Activated CD4-positive, alpha-beta T cell treated with anti-CD3 and anti-CD28 coated beads, Interleukin-2, amount 10 ng/mL, durations not matched to agents 24 days and 14 days (primary cell): ENCODE measurements around the gene DNAJC4. TPM values are rescaled to one million over a fixed set of nuclear protein-coding genes. Genes with fewer than 3 reads are reported as not detected.
A peak's percentile ranks its signal among the peaks of the same experiment; 100 is the strongest.

Experiments used
- DNase-seq: peaks from one replicate; pipeline ENCODE4 v3.0.0; 2022
- H3K27ac Mint-ChIP-seq: one replicate; pipeline ENCODE4 v1.8.0; 2022; ENCODE audit warnings: mild to moderate bottlenecking, mixed read lengths
- H3K27me3 Mint-ChIP-seq: one replicate; pipeline ENCODE4 v1.8.0; 2022; ENCODE audit warnings: mixed read lengths
- H3K36me3 Mint-ChIP-seq: one replicate; pipeline ENCODE4 v1.8.0; 2022; ENCODE audit warnings: low read depth, mild to moderate bottlenecking, mixed read lengths
- H3K4me1 Mint-ChIP-seq: one replicate; pipeline ENCODE4 v1.8.0; 2021; ENCODE audit warnings: mixed read lengths
- H3K4me3 Mint-ChIP-seq: one replicate; pipeline ENCODE4 v1.8.0; 2022; ENCODE audit warnings: mild to moderate bottlenecking, moderate library complexity, mixed read lengths
- H3K9me3 Mint-ChIP-seq: one replicate; pipeline ENCODE4 v1.8.0; 2021; ENCODE audit warnings: mixed read lengths
- intact Hi-C: fragments of 100-400 bp; cut with micrococcal nuclease; formaldehyde crosslinking; loops from one replicate; pipeline ENCODE4 v1.15.1; 2023
- total RNA-seq: library from RNA; stranded (reverse); gene quantifications from 2 replicates; pipeline ENCODE4 v1.2.3, GENCODE V29; 2022

The DNAJC4 gene
- total RNA-seq, 1 donor from 2014 or later = 19.9 TPM

DNA sequence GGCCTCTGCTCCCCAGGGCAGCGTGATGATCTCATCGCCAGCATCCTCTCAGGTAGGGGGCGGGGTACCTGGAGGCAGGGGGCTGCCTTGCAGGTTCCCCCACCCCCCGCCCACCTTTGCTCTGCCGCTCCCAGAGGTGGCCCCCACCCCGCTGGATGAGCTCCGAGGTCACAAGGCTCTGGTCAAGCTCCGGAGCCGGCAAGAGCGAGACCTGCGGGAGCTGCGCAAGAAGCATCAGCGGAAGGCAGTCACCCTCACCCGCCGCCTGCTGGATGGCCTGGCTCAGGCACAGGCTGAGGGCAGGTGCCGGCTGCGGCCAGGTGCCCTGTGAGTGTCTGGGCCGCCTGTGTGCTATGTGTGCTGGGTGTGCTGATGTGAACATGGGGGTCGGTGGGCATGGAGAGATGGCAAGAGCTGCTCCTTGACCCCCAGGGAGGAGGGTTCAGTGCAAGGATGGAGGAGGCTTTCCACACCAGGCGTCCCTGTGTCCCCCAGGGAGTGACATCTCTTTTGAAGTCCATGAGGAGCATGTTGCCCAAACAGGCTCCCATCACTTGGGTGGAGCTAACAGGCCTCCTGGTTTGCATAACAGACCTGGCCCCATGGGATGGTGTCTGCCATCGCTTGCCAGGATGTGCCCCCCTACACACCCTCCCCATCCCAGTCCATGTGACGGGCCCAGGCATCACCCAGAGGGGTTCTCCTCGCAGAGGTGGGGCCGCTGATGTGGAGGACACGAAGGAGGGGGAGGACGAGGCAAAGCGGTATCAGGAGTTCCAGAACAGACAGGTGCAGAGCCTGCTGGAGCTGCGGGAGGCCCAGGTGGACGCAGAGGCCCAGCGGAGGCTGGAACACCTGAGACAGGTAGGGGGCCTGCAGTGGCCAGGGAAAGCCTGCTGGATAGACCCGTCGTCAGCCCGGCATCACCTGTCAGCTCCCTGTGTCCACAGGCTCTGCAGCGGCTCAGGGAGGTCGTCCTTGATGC lies 35.1 kb downstream of the DNAJC4 start:
- Mint-ChIP-seq H3K4me1 (peaks cover 19% of the 10 kb centered on the region), H3K27me3 (no peaks in the 10 kb centered on the region), H3K9me3 (no peaks in the 10 kb centered on the region), H3K27ac (no peak overlapping the region), H3K4me3 (no peak overlapping the region), H3K36me3 (peaks cover 22% of the 10 kb centered on the region)
- DNase-seq = no peak
- intact Hi-C loops = no loop called here

DNA sequence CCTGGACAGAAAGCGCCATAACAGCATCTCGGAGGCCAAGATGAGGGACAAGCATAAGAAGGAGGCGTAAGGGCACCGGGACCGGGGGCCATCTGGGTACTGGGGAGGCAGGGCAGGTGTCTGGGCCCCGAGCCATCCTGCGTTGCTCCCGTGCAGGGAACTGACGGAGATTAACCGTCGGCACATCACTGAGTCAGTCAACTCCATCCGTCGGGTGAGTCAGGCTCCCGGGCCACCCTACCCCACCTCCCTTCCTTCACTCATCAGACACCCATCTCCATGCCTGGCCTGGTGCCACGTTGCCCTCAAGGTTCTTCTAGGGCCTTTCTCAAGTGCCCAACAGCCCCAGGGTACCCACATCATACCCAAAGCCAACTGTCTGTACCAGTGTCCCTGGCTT lies 36.0 kb downstream of the DNAJC4 start:
- intact Hi-C loops = no loop called here
- H3K4me1 Mint-ChIP-seq = peaks cover 19% of the 10 kb centered on the region
- no peaks in the 10 kb centered on the region for H3K9me3 Mint-ChIP-seq
- no peaks in the 10 kb centered on the region for H3K27me3 Mint-ChIP-seq
- H3K4me3 Mint-ChIP-seq = no peak overlapping the region
- peaks cover 22% of the 10 kb centered on the region for H3K36me3 Mint-ChIP-seq
- peak overlapping the region; percentile 34 for H3K27ac Mint-ChIP-seq
- no peak for DNase-seq

- H3K4me3 Mint-ChIP-seq = peak overlapping the region; percentile 35
- intact Hi-C loops = no loop called here
- H3K27me3 Mint-ChIP-seq = no peaks in the 10 kb centered on the region
- DNase-seq = no peak
- H3K36me3 Mint-ChIP-seq = peaks cover 19% of the 10 kb centered on the region
- peaks cover 26% of the 10 kb centered on the region for H3K4me1 Mint-ChIP-seq
- H3K27ac Mint-ChIP-seq = peak overlapping the region; percentile 81
- H3K9me3 Mint-ChIP-seq = no peaks in the 10 kb centered on the region
These were observed 37.0 kb downstream of the DNAJC4 start for GRCh38 chr11:64267207-64267945.

- Mint-ChIP-seq H3K4me3 (peak overlapping the region; percentile 96), H3K4me1 (peaks cover 26% of the 10 kb centered on the region), H3K9me3 (no peaks in the 10 kb centered on the region), H3K27me3 (no peaks in the 10 kb centered on the region), H3K27ac (peak overlapping the region; percentile 99), H3K36me3 (peaks cover 14% of the 10 kb centered on the region)
- intact Hi-C loops = loop anchor here (1.0 kb wide), 1 partner anchor 17 kb away; the partner anchor contains the start of gene PLCB3
- no peak for DNase-seq
These were observed 37.9 kb downstream of the DNAJC4 start for GRCh38 chr11:64268025-64268892.

DNA sequence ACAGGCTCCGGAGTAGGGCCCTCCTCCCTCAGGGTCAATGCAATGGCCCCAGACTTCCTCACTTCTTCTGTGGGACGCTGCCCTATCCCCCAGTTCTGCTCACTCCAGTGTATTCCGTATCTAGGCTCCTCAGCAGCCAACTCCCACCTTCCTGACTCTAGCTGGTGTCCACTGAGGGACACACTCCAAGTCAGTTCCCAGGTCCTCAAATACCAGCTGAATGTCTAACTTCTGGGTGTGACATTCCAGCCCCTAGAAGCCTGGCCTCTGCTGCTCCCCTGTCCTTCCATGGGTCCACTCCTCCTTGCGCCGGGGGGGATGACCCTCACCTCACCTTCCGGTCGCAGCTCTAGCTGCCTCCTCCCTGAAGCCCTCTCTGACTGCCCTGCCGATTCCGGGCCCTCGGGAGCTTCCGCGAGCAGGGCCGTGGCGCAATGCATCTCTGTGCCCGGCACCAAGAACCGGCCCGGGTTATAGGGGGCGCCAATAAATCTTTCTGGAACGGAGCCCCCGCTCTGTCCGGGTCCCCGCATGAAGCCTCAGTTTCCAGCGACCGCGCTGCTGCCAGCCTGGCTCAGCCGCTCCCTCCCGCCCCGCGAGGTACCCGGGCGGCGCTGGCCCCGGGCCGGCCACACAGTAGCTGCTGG lies 38.7 kb downstream of the DNAJC4 start:
- H3K36me3 Mint-ChIP-seq = peaks cover 14% of the 10 kb centered on the region
- intact Hi-C loops = loop anchor here (1.0 kb wide), 3 partner anchors 18 to 48 kb away; partner anchors contain the start of genes PLCB3 and TRMT112
- DNase-seq = peak; percentile 89
- peak overlapping the region; percentile 99 for H3K27ac Mint-ChIP-seq
- H3K27me3 Mint-ChIP-seq = no peaks in the 10 kb centered on the region
- H3K4me1 Mint-ChIP-seq = peaks cover 26% of the 10 kb centered on the region
- H3K4me3 Mint-ChIP-seq = peak overlapping the region; percentile 96
- no peaks in the 10 kb centered on the region for H3K9me3 Mint-ChIP-seq

DNA sequence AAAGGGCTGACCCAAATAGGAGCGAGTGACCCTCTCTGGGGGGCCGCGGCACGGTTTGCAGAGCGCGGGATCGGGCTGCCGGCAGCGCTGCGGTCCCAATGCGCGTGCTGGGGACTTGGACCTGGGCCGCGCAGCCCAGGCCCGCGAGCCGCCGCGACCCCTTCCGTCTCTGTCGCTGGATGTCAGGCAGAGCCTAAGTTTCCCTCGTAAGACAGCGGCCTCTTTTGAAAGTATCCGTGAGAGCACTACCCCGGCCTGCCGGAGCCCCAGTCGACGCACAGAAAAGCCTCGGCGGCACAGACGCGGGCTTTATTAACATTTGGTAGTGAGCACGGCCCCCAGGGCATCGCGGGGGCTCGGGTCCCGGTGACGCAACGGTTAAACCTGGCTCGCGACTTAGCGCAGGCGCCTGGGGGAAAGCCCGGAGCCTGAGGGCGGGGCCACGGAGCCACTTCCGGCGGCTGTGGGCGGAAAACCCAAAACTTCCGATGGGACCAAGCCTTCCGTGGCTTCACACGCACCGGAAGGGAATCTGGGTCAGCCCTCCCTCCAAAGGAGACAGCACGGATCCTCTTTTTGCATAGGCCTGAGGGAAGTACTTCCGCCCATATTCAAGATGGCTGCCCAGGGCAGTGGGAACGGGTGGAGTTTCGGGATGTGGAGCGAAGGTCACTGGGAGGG lies 39.3 kb downstream of the DNAJC4 start:
- Mint-ChIP-seq H3K36me3 (peaks cover 14% of the 10 kb centered on the region), H3K4me1 (peaks cover 26% of the 10 kb centered on the region), H3K4me3 (peak overlapping the region; percentile 96), H3K27me3 (no peaks in the 10 kb centered on the region), H3K27ac (peak overlapping the region; percentile 99), H3K9me3 (no peaks in the 10 kb centered on the region)
- DNase-seq = peak; percentile 99
- intact Hi-C loops = loop anchor here (1.0 to 2.0 kb wide), 5 partner anchors 16 to 71 kb away; partner anchors contain the start of genes CCDC88B, ESRRA, GPR137 and TRMT112

- Mint-ChIP-seq H3K4me1 (peaks cover 13% of the 10 kb centered on the region), H3K27ac (no peak overlapping the region), H3K4me3 (no peak overlapping the region), H3K36me3 (peaks cover 9% of the 10 kb centered on the region), H3K9me3 (no peaks in the 10 kb centered on the region), H3K27me3 (no peaks in the 10 kb centered on the region)
- intact Hi-C loops = no loop called here
- DNase-seq = no peak
These were observed 44.9 kb downstream of the DNAJC4 start for GRCh38 chr11:64275031-64275800.

GRCh38 chr11:64275841-64276240 lies 45.5 kb downstream of the DNAJC4 start:
- DNase-seq = no peak
- peaks cover 7% of the 10 kb centered on the region for H3K36me3 Mint-ChIP-seq
- no peaks in the 10 kb centered on the region for H3K27me3 Mint-ChIP-seq
- H3K27ac Mint-ChIP-seq = no peak overlapping the region
- intact Hi-C loops = no loop called here
- no peak overlapping the region for H3K4me3 Mint-ChIP-seq
- H3K9me3 Mint-ChIP-seq = no peaks in the 10 kb centered on the region
- H3K4me1 Mint-ChIP-seq = peaks cover 11% of the 10 kb centered on the region

DNA sequence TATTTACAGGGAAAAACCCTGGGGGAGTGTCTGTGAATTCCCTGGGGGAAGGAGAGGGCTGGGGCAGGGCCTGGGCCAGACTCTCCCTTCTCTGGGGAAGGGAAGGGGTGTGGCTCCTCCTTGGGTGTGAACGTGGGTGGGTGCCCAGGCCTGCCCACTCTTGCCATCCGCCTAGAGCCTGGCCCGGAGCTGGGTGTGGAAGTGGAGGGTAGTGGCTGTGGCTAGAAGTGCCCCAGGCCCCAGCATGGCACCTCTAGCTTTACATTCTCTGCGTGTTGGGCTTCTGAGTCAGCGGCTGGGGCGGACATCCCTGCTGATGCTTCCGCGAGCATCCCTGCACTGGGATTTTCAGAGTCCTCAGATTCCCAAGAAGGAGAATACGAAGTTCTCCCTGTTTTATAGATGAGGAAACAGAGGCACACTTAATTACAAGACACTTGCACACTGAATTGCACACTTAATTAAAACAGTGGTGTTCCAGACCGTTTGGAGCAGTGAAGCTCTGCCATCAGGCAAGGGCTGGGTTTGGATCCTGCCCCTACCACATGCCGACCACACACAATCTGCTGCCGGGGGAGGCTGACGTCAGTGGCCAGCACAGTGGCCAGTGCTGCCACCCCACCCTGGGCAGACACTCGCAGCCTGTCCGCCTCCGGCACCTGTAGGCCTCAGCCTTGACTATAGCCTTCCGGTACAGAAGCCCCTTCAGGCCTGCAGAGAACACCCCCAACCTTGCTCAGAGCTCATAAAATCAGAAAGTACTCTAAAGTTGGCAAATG lies 46.5 kb downstream of the DNAJC4 start:
- intact Hi-C loops = no loop called here
- no peaks in the 10 kb centered on the region for H3K27me3 Mint-ChIP-seq
- DNase-seq = no peak
- no peaks in the 10 kb centered on the region for H3K9me3 Mint-ChIP-seq
- peaks cover 11% of the 10 kb centered on the region for H3K4me1 Mint-ChIP-seq
- no peak overlapping the region for H3K4me3 Mint-ChIP-seq
- no peak overlapping the region for H3K27ac Mint-ChIP-seq
- peaks cover 17% of the 10 kb centered on the region for H3K36me3 Mint-ChIP-seq

DNA sequence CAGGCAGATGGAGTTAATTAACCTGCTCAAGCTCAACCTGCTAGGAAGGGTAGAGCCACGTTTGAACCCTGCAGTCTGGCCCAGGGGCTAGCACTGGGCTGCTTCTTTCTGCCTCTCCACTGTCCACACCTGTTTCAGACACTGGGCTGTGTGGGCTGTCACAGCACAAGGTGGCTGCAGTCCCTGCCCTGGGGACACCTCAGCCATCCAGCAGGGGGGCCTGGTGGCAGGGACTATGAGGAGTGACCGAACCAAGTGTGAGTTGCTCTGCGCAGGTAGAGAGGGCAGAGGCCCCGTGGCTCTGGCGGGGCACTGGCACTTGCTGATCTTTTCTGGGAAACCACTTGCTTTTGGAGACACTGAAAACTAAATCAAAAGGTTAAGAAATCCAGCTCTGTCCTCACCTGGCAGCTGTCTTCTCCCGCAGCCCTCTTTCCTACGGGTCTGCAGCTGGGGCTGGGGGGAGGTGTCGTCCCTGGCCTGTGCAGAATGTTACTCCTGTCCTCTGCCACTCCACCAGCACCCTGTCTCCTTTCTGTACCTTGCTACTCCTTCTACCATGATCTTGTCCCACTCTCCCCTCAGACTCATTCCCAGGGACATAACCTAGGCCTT lies 48.3 kb downstream of the DNAJC4 start:
- DNase-seq = no peak
- H3K4me3 Mint-ChIP-seq = no peak overlapping the region
- H3K36me3 Mint-ChIP-seq = peaks cover 22% of the 10 kb centered on the region
- H3K4me1 Mint-ChIP-seq = peaks cover 12% of the 10 kb centered on the region
- intact Hi-C loops = no loop called here
- no peaks in the 10 kb centered on the region for H3K9me3 Mint-ChIP-seq
- no peaks in the 10 kb centered on the region for H3K27me3 Mint-ChIP-seq
- no peak overlapping the region for H3K27ac Mint-ChIP-seq
